H1 (cell line): ENCODE data around the gene DGKZ.

Source experiments
- CTCF ChIP-seq, 3 experiments: IDR thresholded peaks; 1 replicate in 2 of 3; 2 replicates in 1 of 3; pipeline versions ENCODE4 v1.5.1 to v1.6.1; 2011; ENCODE audit warnings: low read length in 3 of 3, mild to moderate bottlenecking in 3 of 3, inconsistent platforms in 2 of 3, low read depth in 1 of 3, moderate library complexity in 1 of 3; ENCODE audit not compliant: insufficient read depth in 1 of 3; ENCODE audit errors: control extremely low read depth in 1 of 3
- JUN ChIP-seq: IDR thresholded peaks from 2 replicates; pipeline ENCODE4 v1.6.1; 2011; ENCODE audit warnings: low read depth, mild to moderate bottlenecking, improper control_type of control experiment, low read length
- POLR2AphosphoS5 ChIP-seq: IDR thresholded peaks from 2 replicates; pipeline ENCODE4 v1.6.1; 2011; ENCODE audit warnings: low read depth, low read length
- RXRA ChIP-seq: IDR thresholded peaks from 2 replicates; pipeline ENCODE4 v1.6.1; 2011; ENCODE audit warnings: low read depth, mild to moderate bottlenecking, low read length, moderate library complexity; ENCODE audit not compliant: insufficient read depth
- SIN3A ChIP-seq, 2 experiments: IDR thresholded peaks in 1 of 2; conservative IDR thresholded peaks in 1 of 2; 2 replicates each; pipeline ENCODE4 v1.6.1; 2011 to 2012; ENCODE audit warnings: low read length in 2 of 2, improper control_type of control experiment in 1 of 2, low read depth in 1 of 2, mild to moderate bottlenecking in 1 of 2
- TAF1 ChIP-seq: IDR thresholded peaks from 2 replicates; pipeline ENCODE4 v1.6.1; 2011; ENCODE audit warnings: mild to moderate bottlenecking, low read depth, low read length
- ZNF274 ChIP-seq: IDR thresholded peaks from 2 replicates; pipeline ENCODE4 v1.7.0; 2012; ENCODE audit warnings: low read length, borderline replicate concordance; ENCODE audit errors: extremely low read depth

GRCh38 chr11:46367916-46368267 lies 20.6 kb downstream of the DGKZ start:
- TF ChIP-seq SIN3A (conservative IDR thresholded peaks at IDR 0.05 in 1 of 2, IDR thresholded peaks at IDR 0.05 in 1 of 2; ENCODE audit: low read depth in 1 of 2, low read length in 2 of 2) (no peak), CTCF (IDR thresholded peaks at IDR 0.05; ENCODE audit: control extremely low read depth in 1 of 3, insufficient read depth in 1 of 3, low read depth in 1 of 3, low read length in 3 of 3) (no peak), TAF1 (no peak), RXRA (no peak), JUN (no peak), ZNF274 (no peak), POLR2AphosphoS5 (no peak)
